GM11168 (cell line): ENCODE results near the gene FGD5.

Experiments used
- in situ Hi-C: fragments of 300-500 bp; cut with MboI; formaldehyde crosslinking; loops from one replicate; pipeline ENCODE4 v1.12.0; 2022; ENCODE audit warnings: low sequenced_read_pairs; ENCODE audit not compliant: unreplicated experiment

FGD5 gene

GRCh38 chr3:14818804-14819500 is at the start of gene FGD5:
FGD5 (plus strand) TSS chr3:14818962; CDS start chr3:14819072, 110 bp downstream.
- in situ Hi-C loops = no loop called here

DNA sequence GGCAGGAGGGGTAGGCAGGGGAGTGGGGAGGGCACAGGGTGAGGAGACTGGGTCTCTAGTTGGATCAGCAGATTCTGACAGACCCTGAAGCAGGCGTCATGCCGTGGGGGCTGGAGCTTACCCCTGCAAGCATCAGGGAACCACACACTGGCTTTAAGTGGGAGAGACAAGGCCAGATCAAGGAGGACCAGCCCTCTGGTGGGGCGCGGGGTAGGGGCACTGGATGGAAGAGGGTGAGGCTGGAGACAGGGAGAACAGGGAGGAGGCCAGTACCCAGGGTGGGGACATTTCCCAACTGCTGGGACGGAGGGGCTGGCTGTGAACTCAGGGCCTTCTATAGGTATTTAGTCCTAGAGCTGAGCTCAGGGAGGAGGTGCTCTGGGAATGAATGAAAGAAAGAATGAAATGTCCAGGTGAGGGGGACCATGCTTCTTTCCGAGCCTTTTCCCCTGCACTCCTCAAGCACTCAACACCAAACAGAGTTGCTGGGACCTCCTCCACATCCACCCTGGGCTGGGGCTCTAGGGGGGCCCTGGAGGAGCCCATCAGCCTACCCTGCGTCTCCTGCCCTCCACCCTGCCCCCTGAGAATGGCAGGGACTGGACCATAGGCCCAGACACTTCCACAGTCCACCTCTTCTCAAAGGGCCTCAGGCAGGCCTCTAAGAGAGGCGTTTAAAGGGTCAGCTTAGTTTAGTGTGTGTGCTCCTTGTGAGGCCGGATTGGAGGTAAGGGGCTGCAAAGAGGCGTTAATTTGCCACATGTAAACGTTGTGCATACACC is 49.0 kb upstream of the FGD5 start:
- in situ Hi-C loops = no loop called here

GRCh38 chr3:14770591-14770990 is 48.2 kb upstream of the FGD5 start:
- in situ Hi-C loops = no loop called here

GRCh38 chr3:14771593-14772497 is 46.9 kb upstream of the FGD5 start:
- in situ Hi-C loops = no loop called here

- in situ Hi-C loops = no loop called here
Observed at GRCh38 chr3:14772533-14773138, 46.1 kb upstream of the FGD5 start.

DNA sequence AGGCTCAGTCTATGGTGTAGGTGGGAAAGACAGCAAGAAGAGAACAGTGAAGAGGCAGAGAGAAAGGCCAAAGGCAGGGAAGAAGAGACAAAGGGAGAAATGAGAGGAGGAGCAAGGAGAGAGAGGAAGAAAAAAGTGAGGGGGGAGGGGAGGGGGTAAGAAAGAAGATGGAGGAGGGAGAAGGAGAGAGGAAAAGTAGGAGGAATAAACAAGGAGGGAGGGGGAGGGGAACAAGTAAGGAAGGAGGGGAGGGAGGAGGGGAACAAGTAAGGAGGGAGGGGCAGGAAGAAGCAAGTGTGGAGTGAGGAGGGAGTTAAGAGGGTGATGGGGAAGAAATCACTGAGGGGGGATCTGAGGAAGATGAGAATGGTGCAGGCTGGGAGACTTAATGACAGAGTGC is 45.5 kb upstream of the FGD5 start:
- in situ Hi-C loops = no loop called here

DNA sequence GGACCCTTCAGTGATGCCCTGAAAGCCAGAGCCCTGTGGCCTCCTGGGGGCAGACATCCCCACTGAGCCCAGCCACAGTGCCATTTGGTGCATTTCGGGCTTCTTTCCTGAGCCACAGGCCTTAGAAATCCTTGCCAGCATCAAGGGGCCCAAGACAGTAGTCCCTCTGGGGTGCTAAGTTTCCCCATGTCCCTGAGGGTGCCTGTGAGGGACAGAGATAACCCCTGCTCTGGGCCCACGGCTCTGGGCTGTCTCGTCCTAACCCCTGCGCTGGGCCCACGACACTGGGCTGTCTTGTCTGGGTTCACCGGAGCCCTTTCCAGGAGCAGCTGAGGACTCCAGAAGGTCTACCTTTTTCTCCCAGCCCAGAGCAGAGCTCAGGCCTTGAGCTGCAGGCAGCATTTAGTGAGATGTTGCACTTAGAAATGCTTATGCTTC is 45.1 kb upstream of the FGD5 start:
- in situ Hi-C loops = no loop called here

- in situ Hi-C loops = no loop called here
Observed at GRCh38 chr3:14774431-14774830, 44.3 kb upstream of the FGD5 start.

- in situ Hi-C loops = no loop called here
Observed at GRCh38 chr3:14775011-14775410, 43.8 kb upstream of the FGD5 start.

GRCh38 chr3:14775563-14775962 is 43.2 kb upstream of the FGD5 start:
- in situ Hi-C loops = no loop called here

DNA sequence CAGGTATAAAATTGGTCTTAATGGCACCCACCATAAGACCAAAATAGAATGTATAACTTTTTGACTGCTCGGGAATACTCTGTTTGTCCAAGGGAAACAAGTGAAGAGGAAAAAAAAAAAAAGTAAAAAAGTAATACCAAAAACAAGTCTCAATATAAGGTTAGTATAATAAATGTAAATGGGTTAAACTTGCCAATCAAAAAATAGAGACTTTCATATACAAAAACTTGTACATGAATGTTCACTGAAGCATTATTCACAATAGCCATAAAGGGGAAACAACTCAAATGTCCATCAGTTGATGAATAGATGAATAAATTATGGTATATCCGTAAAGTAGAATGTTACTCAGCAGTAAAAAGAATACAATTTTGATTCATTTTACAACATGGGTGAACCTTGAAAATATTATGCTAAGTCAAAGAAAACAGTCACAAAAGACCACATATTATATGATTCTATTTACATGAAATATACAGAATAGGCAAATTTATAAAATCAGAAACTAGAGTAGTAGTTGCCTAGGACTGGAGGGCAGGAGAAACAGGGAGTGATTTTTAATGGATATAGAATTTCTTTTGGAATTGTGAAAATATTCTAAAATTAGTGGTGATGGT is 39.6 kb upstream of the FGD5 start:
- in situ Hi-C loops = no loop called here

- in situ Hi-C loops = loop anchor here (5.0 kb wide), 1 partner anchor 109 kb away; no protein-coding TSS in a partner anchor
Observed at GRCh38 chr3:14780927-14781507, 37.7 kb upstream of the FGD5 start.

GRCh38 chr3:14783480-14784086 is 35.2 kb upstream of the FGD5 start:
- in situ Hi-C loops = loop anchor here (5.0 kb wide), 1 partner anchor 111 kb away; no protein-coding TSS in a partner anchor

DNA sequence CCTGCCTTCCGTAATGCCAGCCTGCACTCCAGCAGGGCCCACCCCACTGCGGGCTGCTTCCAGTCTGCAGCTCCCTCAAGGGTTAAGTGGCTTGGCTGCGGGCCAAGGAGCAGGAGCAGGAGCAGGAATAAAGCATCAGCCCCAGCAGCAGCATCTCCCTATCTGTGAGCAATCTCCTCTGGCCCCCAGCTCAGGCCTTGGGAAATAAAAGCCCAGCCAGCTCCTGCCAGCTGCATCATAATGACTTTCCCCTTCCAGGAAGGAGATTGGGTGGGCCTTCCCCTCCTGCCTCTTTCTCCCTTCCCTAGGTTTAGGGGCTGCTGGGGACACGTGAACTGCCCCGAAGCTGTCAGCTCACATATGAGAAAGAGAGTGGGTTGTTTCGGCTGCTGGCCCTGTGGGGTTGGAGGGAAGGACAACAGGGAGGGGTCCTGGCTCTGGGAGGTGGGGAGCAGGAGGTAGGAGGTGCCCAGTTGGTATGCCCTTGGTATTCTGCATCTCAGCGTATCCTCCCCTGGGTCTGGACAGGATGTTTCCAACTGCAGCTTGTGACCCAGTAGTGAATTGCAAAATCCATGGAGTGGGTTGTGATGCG is 34.6 kb upstream of the FGD5 start:
- in situ Hi-C loops = loop anchor here (5.0 kb wide), 1 partner anchor 112 kb away; no protein-coding TSS in a partner anchor

DNA sequence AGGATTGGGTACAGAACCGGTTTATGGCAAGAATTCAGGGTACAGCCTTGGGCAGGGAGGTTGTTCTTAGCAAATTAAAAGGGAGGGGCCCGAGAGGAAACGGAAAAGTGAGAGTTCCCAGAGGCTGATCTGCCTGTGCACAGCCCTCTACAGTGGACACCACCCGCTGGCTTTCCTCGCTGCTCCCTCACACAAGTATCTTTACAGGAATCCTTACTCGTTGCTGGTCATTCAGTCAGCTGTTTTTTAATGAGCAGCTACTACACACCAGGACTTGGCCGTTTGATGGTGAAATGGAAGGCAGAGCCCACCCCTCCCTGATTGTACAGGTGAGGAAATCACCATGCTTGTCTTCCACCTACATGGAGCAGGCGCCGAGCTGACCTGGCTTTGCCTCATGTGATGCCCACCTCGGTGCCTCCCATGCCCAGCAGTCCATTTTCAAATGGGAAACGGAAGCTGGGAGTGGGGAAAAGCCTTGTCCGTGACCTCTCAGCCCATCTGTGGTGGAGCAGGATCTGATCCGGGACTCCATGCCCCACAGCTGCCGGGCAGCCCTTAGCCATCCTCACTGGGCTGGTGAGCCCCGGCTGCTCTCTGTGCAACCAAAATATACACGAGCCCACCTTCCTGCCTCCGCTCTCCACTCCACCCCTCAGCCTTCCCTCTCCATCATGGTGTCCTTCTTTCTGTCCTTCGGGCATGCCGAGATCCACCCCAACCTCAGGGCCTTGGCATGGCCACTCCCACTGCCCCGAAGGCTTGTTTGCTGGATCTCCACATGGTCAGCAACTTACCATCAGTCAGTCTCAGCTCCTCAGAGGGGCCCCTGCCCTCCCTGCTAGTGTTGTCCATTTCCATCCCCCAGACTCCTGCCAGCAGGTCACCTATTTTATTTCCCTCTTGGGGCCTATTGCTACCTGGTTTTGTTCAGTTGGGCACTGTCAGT is 33.3 kb upstream of the FGD5 start:
- in situ Hi-C loops = no loop called here

- in situ Hi-C loops = no loop called here
Observed at GRCh38 chr3:14786369-14786768, 32.4 kb upstream of the FGD5 start.

DNA sequence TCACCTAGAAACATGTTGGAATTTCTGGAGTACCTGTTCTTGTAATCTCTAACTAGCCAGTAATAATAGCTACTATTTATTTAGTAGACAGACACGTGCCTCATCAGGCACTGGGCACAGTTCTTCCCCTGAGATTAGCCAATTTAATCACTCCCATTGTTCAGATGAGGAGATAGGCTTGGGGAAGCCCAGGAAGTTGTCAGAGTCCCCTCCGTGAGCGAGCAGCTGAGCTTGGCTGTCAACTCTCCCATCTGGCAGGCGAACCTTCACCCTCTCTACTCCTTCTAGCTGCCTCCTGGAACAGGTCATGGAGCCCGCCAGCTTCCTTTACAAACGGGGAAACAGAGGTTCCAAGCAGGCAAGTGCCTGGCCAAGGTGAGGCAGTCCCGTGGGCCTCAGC is 31.1 kb upstream of the FGD5 start:
- in situ Hi-C loops = no loop called here
